Measurements from ENCODE around the gene AMIGO3. TPM values are rescaled to one million over a fixed set of nuclear protein-coding genes. Genes with fewer than 3 reads are reported as not detected.

AMIGO3 gene
- polyA plus RNA-seq, 1 of the 3 experiments (the other 2 are of a cell fraction): 1.1 TPM

- TF ChIP-seq TEAD4 (IDR thresholded peaks at IDR 0.05; ENCODE audit: borderline replicate concordance, insufficient read depth) (no peak), FOXM1 (IDR thresholded peaks at IDR 0.05; ENCODE audit: low read depth) (no peak), ZBTB33 (IDR thresholded peaks at IDR 0.05; ENCODE audit: borderline replicate concordance, low read depth) (no peak), GABPA (IDR thresholded peaks at IDR 0.05; ENCODE audit: low read depth) (no peak), POLR2AphosphoS5 (IDR thresholded peaks at IDR 0.05; ENCODE audit: low read depth, low read length) (no peak), RAD21 (IDR thresholded peaks at IDR 0.05; ENCODE audit: low read length) (no peak), RFX5 (IDR thresholded peaks at IDR 0.05; ENCODE audit: low read length) (no peak), YY1 (IDR thresholded peaks at IDR 0.05; ENCODE audit: low read depth) (no peak), TAF1 (IDR thresholded peaks at IDR 0.05; ENCODE audit: borderline replicate concordance, low read depth, low read length) (no peak)
Observed at GRCh38 chr3:49668414-49668797, 51.1 kb downstream of the AMIGO3 start (continued).

- POLR2A ChIA-PET: no interaction called here
Observed at GRCh38 chr3:49667701-49668413, 51.6 kb downstream of the AMIGO3 start.

More at GRCh38 chr3:49667701-49668413, 51.6 kb downstream of the AMIGO3 start:
- Histone ChIP-seq H3K9me2 (no peaks in the 10 kb centered on the region), H3K27ac (ENCODE audit: low read depth in 2 of 2, low read length in 1 of 2) (no peak overlapping the region), H3K4me2 (no peak overlapping the region), H3K9ac (no peak overlapping the region), H3K9me3 (no peaks in the 10 kb centered on the region), H3K27me3 (ENCODE audit: insufficient read depth) (no peaks in the 10 kb centered on the region), H3K36me3 (replicated peaks in 1 of 2; ENCODE audit: control insufficient read depth in 1 of 2, insufficient read depth in 2 of 2, low read length in 1 of 2) (no peaks in the 10 kb centered on the region), H3K4me3 (ENCODE audit: low read depth in 2 of 2, low read length in 1 of 2) (no peak overlapping the region), H3K4me1 (ENCODE audit: control insufficient read depth in 1 of 2, insufficient read depth in 2 of 2, low read depth in 1 of 2, low read length in 1 of 2) (peaks cover 0 to 4% of the 10 kb centered on the region in 2 experiments; a peak in 1 of 4 replicates), H3K79me2 (ENCODE audit: insufficient read depth) (no peaks in the 10 kb centered on the region), H4K20me1 (ENCODE audit: insufficient read depth) (no peaks in the 10 kb centered on the region), H2AFZ (ENCODE audit: low read depth) (no peak overlapping the region), H3F3A (replicated peaks; ENCODE audit: insufficient read depth) (peaks cover 5% of the 10 kb centered on the region)
- no peak for DNase-seq
- CTCF ChIA-PET: interaction anchor here (0.7 to 1.4 kb wide), 2 partner anchors 25 to 128 kb away, joined by 3 read pairs; no protein-coding TSS in a partner anchor
- WGBS (ENCODE audit: low lambda C conversion rate): 86% methylated on average over 22 of the region's 25 CpGs
- TF ChIP-seq SIN3A (IDR thresholded peaks at IDR 0.05; ENCODE audit: borderline replicate concordance, low read depth, low read length): no peak
- no peak for TF ChIP-seq RFX5 (IDR thresholded peaks at IDR 0.05; ENCODE audit: low read length)
- no peak for TF ChIP-seq ZBTB33 (IDR thresholded peaks at IDR 0.05; ENCODE audit: borderline replicate concordance, low read depth)
- TF ChIP-seq EZH2phosphoT487 (IDR thresholded peaks at IDR 0.05; ENCODE audit: borderline replicate concordance, low read depth): no peak
- no peak for TF ChIP-seq MEF2A (IDR thresholded peaks at IDR 0.05; ENCODE audit: borderline replicate concordance, low read depth)
- no peak for TF ChIP-seq NRF1 (IDR thresholded peaks at IDR 0.05; ENCODE audit: low read depth, low read length)
- TF ChIP-seq YY1 (IDR thresholded peaks at IDR 0.05; ENCODE audit: low read depth): no peak
- no peak for TF ChIP-seq EP300 (IDR thresholded peaks at IDR 0.05; ENCODE audit: borderline replicate concordance in 1 of 2, low read depth in 1 of 2, low read length in 1 of 2)
- TF ChIP-seq, protein P1, sequence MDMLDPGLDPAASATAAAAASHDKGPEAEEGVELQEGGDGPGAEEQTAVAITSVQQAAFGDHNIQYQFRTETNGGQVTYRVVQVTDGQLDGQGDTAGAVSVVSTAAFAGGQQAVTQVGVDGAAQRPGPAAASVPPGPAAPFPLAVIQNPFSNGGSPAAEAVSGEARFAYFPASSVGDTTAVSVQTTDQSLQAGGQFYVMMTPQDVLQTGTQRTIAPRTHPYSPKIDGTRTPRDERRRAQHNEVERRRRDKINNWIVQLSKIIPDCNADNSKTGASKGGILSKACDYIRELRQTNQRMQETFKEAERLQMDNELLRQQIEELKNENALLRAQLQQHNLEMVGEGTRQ (IDR thresholded peaks at IDR 0.05; ENCODE audit: borderline replicate concordance, low read depth, low read length): no peak
- TF ChIP-seq ELF1 (IDR thresholded peaks at IDR 0.05): no peak
- TF ChIP-seq CTCF (IDR thresholded peaks at IDR 0.05): no peak
- TF ChIP-seq NFIC (IDR thresholded peaks at IDR 0.05; ENCODE audit: borderline replicate concordance): no peak
